Mucosa of descending colon (tissue), 3 donors: ENCODE data around the gene CAD. TPM values are rescaled to one million over a fixed set of nuclear protein-coding genes. Genes with fewer than 3 reads are reported as not detected.
"Not testable (repeated sequence)": the region's sequence is repeated elsewhere in the genome, so short reads cannot be mapped to it uniquely, and the experiment has no call there.

ENCODE experiments used
- ATAC-seq: fragments of 200-7000 bp; cut with Tn5 transposase; one replicate; pipeline ENCODE4 v1.9.1; 2020; ENCODE audit warnings: mild to moderate bottlenecking, moderate library complexity
- DNase-seq, 3 donors: peaks; one replicate each; pipeline ENCODE4 v3.0.0-alpha.2; 2020
- H3K36me3 ChIP-seq: fragments of 200-600 bp; one replicate; pipeline ENCODE4 v1.8.0; 2021; ENCODE audit warnings: low read depth, mild to moderate bottlenecking
- H3K4me1 ChIP-seq: fragments of 200-600 bp; one replicate; pipeline ENCODE4 v1.8.0; 2021; ENCODE audit warnings: low read depth, mild to moderate bottlenecking
- H3K4me3 ChIP-seq: fragments of 200-600 bp; one replicate; pipeline ENCODE4 v1.8.0; 2021; ENCODE audit warnings: mild to moderate bottlenecking
- H3K9me3 ChIP-seq: fragments of 200-600 bp; one replicate; pipeline ENCODE4 v1.8.0; 2021; ENCODE audit warnings: mild to moderate bottlenecking
- intact Hi-C, 2 donors: fragments of 100-400 bp; cut with DNase I in 1 of 2; cut with micrococcal nuclease in 1 of 2; formaldehyde crosslinking; loops; one replicate each; pipeline versions ENCODE4 v1.11.0 to v1.11.1; 2022; cut with DNase I, micrococcal nuclease
- long read RNA-seq, 2 donors: library from polyadenylated mRNA; unstranded; transcript quantifications; one replicate each; pipeline ENCODE4 v2.0.0, GENCODE V29; 2019 to 2021
- total RNA-seq, 3 donors: library from RNA; stranded (reverse); fragmentation: NEBNext Ultra II Directional in 2 of 3; extraction: Animal tissue kit (Norgen Biotek cat#: 25700) in 2 of 3; gene quantifications; one replicate each; pipeline versions ENCODE4 v1.2.1 to v1.2.4, GENCODE V29; 2021 to 2023
- TF ChIP-seq, protein P1 (sequence below): fragments of 200-600 bp; IDR thresholded peaks from one replicate; pipeline ENCODE4 v1.8.0; 2022; ENCODE audit warnings: antibody characterized with exemption, mild to moderate bottlenecking
- donor health status: DM: no; HTN: no; CAD: no; lungs with moderate emphysema.
- donor health status: DM: no; HTN: no; CAD: no.
- donor health status: DM: no; HTN: yes; CAD: no.

The CAD gene
- total RNA-seq: 10 to 100 TPM; 22.7 to 29.8 (median 24.7) TPM
- long read RNA-seq, donor 1, partial matches to known transcripts: 9 of 13 reads
- long read RNA-seq, donor 1, other reads (novel, unspliced or antisense): 4 of 13 reads
- long read RNA-seq, donor 2: 0 reads

DNA sequence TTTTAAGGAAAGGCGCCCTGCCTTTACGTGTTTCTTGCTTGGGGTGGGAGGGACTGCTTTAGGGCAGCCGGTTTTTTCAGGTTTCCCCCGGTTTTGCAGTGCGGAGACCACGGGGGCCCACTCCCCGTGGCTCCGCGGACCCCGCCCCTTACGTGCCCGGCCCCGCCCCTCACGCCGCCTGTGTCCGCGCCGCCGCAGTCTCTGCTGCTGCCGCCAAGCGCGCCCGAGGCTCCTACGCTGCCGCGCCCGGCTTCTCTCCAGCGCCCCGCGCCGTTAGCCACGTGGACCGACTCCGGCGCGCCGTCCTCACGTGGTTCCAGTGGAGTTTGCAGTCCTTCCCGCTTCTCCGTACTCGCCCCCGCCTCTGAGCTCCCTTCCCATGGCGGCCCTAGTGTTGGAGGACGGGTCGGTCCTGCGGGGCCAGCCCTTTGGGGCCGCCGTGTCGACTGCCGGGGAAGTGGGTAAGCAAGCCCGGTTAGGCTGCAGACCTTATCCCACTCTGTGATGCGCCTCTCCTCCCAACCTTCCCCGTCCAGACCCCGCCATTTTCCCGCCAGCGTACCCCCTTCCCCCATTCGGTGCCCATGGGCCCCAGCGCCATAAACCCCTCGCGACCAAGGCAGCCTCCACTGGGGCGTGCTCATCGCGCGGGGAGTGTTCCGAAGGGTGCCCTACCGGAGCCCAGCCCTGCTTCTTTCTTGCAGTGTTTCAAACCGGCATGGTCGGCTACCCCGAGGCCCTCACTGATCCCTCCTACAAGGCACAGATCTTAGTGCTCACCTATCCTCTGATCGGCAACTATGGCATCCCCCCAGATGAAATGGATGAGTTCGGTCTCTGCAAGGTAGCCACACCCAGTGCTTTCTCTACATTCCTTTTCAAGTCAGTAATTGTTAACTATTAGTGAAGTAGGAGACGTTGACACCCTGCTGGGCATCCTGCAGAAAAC, at the start of gene CAD:
Gene CAD, plus strand, starts transcription at position 197 of the 949 bp plus-strand sequence. Its CDS starts 183 bp downstream, at position 380.
- Histone ChIP-seq H3K36me3 (no peaks in the 10 kb centered on the region), H3K4me1 (peaks cover 20% of the 10 kb centered on the region), H3K9me3 (no peaks in the 10 kb centered on the region), H3K4me3 (peak within 1 kb of the TSS; percentile 42)
- intact Hi-C loops: loop anchor here in 1 of 2 donors (10.0 kb wide), 1 partner anchor 123 kb away; no protein-coding TSS in a partner anchor
- ATAC-seq: peak; percentile 96
- TF ChIP-seq, protein P1, sequence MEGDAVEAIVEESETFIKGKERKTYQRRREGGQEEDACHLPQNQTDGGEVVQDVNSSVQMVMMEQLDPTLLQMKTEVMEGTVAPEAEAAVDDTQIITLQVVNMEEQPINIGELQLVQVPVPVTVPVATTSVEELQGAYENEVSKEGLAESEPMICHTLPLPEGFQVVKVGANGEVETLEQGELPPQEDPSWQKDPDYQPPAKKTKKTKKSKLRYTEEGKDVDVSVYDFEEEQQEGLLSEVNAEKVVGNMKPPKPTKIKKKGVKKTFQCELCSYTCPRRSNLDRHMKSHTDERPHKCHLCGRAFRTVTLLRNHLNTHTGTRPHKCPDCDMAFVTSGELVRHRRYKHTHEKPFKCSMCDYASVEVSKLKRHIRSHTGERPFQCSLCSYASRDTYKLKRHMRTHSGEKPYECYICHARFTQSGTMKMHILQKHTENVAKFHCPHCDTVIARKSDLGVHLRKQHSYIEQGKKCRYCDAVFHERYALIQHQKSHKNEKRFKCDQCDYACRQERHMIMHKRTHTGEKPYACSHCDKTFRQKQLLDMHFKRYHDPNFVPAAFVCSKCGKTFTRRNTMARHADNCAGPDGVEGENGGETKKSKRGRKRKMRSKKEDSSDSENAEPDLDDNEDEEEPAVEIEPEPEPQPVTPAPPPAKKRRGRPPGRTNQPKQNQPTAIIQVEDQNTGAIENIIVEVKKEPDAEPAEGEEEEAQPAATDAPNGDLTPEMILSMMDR: no peak
- peak; percentile 89 to 92 (median 92) for DNase-seq

DNA sequence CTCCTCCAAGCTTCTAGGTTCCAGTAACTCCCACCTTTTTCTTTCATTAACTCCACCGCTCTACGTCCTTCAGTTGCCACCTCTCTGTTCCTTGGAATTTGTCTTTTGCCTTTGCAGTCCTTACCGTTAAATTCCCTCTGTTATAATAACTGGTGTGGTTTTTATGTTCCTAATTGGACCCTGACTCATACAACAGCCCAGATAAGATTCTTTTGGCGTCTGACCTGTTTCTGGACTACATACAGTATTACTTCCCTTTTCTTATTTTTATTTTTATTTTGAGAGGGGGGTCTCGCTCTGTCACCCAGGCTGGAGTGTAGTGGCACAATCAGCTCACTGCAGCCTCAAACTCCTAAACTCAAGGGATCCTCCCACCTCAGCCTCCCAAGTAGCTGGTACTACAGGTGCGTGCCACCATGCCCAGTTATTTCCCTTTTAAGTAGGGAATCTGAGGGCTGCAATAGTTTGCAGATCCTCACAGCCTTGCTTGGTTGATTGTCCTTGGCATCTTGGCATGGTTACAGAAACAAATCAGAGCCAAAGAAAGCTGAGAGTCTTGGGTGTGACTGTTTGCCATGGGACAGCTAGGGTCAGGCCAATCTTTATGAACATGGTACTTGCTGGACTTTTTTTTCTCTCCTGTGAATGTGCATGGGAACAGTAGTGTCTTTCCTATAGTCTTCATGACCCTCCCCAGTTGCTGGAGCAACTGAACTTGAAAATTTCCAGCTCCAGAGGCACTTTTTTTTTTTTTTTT, 46.4 kb upstream of the CAD start:
- no peak overlapping the region for H3K4me3 ChIP-seq
- TF ChIP-seq, protein P1: no peak
- peak in 1 of 3 donors; percentile 31 for DNase-seq
- no peaks in the 10 kb centered on the region for H3K9me3 ChIP-seq
- peaks cover 7% of the 10 kb centered on the region for H3K4me1 ChIP-seq
- intact Hi-C loops: no loop called here
- ATAC-seq: peak; percentile 58
- H3K36me3 ChIP-seq: no peaks in the 10 kb centered on the region

DNA sequence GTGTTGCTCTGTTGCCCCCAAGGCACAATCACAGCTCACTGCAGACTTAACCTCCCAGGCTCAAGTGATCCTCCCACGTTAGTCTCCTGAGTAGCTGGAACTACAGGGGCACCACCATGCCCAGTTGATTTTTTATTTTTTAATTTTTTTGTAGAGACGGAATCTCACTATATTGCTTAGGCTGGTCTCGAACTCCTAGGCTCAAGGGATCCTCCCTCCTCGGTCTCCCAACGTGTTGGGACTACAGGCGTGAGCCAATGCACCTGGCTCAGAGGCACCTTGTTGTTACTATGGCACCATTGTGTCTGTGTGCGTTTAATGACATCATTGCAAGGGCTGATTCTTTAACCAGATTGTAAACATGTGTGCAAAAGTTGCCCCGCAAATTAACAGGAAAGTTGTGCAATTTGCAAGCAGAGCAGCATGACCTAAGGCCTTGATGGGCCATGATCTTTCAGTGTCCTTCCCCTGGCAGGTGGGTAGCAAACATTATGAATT, 45.8 kb upstream of the CAD start:
- peaks cover 7% of the 10 kb centered on the region for H3K4me1 ChIP-seq
- intact Hi-C loops: no loop called here
- ATAC-seq (peak; percentile 76), DNase-seq (no peak)
- TF ChIP-seq, protein P1: no peak
- H3K36me3 ChIP-seq: no peaks in the 10 kb centered on the region
- H3K4me3 ChIP-seq: no peak overlapping the region
- H3K9me3 ChIP-seq: no peaks in the 10 kb centered on the region

DNA sequence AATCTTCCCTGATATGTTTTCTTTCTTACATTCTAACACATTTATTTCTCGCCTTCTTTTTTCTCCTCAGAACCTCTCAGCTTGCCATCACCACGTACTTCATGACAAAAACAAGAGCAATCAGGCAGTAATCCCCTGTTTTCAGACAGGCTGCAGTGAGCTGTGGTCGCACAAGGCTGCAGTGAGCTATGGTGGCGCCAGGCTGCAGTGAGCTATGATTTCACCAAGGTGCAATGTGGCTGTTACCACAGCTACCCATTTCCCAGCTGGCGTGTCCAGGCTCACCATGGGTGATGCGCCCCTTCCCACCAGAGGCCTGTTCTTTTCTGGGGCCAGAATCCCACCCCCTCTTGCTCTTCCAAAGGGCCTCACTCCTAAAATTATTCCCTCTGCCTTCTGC, 42.5 kb upstream of the CAD start:
- Histone ChIP-seq H3K36me3 (no peaks in the 10 kb centered on the region), H3K4me1 (peaks cover 7% of the 10 kb centered on the region), H3K4me3 (no peak overlapping the region), H3K9me3 (no peaks in the 10 kb centered on the region)
- intact Hi-C loops: no loop called here
- DNase-seq: no peak
- TF ChIP-seq, protein P1: no peak
- no peak for ATAC-seq

DNA sequence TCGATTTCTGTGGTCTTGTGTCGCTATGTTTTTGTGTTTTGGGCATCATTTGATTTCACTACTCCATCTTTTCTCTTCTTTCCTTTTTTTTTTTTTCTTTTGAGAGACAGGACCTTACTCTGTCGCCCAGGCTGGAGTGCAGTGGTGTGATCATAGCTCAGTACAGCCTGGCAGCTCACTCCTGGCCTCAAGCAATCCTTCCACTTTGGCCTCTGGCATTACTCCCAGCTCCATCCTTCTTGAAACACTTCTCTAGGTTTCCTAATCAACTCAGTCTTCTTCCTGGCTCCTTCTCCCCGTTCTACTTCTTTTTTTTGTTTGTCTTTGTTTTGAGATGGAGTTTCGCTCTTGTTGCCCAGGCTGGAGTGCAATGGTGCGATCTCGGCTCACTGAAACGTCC, 41.8 kb upstream of the CAD start:
- no peak overlapping the region for H3K4me3 ChIP-seq
- DNase-seq: no peak
- H3K36me3 ChIP-seq: no peaks in the 10 kb centered on the region
- TF ChIP-seq, protein P1: no peak
- H3K4me1 ChIP-seq: peaks cover 3% of the 10 kb centered on the region
- H3K9me3 ChIP-seq: no peaks in the 10 kb centered on the region
- intact Hi-C loops: no loop called here
- ATAC-seq: no peak

DNA sequence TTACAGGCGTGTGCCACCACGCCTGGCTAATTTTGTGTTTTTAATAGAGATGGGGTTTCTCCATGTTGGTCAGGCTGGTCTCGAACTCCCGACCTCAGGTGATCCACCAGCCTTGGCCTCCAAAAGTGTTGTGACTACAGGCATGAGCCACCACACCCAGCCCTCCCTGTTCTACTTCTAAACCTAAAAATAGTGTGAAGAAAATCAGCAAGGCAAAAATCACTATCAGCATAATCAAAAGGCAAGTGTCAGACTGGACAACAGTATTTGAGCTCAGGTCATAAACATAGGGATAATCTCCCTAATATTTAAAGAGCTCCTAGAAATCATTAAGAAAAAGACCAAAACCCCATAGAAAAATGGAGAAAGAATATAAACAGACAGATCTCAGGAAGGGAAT, 41.4 kb upstream of the CAD start:
- DNase-seq, H3K36me3 ChIP-seq, intact Hi-C loops, H3K4me3 ChIP-seq, H3K4me1 ChIP-seq, H3K9me3 ChIP-seq, ATAC-seq: not testable (repeated sequence)
